ENCODE data around the gene SARNP.
"Not testable (repeated sequence)": the region's sequence is repeated elsewhere in the genome, so short reads cannot be mapped to it uniquely, and the experiment has no call there.

Gene SARNP, protein sequence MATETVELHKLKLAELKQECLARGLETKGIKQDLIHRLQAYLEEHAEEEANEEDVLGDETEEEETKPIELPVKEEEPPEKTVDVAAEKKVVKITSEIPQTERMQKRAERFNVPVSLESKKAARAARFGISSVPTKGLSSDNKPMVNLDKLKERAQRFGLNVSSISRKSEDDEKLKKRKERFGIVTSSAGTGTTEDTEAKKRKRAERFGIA

DNA sequence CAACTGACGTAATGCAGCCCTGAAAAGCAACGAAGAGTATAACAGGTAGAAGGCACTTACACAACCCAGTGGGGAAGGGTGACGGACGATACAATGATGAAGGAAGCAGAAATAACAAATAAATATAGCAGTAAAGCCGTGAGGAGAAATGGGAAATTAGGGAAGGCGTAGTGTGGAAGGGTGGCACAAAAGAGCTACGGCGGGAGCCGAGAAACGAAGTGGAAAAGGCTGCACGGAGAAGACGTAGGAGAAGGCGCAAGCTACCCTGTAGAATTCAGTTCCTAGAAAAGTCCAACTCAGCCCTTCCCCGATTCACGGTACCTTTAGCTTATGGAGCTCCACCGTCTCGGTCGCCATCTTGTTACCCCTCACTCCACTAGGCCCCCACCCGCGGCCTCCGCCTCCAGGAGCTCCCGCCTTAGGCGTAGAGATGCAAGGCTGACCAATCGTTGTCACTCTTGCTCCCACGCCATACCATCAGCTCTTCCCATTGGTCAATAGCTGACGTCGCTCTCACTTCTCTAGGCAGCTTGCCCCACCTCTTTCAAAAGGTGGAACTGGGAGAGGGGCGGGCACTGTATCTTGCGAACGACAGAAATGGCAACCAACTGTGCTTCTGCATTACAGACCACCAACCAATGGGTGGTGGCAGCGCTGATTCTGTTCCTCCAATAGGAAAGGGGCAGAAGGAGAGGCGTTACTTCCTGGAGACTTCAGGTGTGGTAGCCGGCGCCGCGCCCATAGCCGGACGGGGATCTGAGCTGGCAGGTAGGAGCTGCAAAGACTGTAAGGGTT lies at the start of gene SARNP, which contains the start of gene ORMDL2:
TSS of gene SARNP (minus strand) at position 380 of the 795 bp plus-strand sequence. CDS start at position 357, 23 bp downstream.
TSS of gene ORMDL2 (plus strand) at position 697 of the 795 bp plus-strand sequence. CDS start 959 bp downstream, outside the sequence.
- Histone ChIP-seq H3K9me3 (no peaks in the 10 kb centered on the region), H3K27me3 (ENCODE audit: low read depth) (no peaks in the 10 kb centered on the region), H3K4me1 (peaks cover 27% of the 10 kb centered on the region), H3K36me3 (replicated peaks) (peaks cover 47% of the 10 kb centered on the region), H3K4me3 (peak within 1 kb of the TSS; percentile 75)
- in situ Hi-C loops (cut with MboI; ENCODE audit: low sequenced_read_pairs), result loop anchor here (5.0 kb wide), 1 partner anchor 110 kb away; the partner anchor contains the start of gene PYM1
- peak; percentile 98 to 100 for DNase-seq (ENCODE audit: low spot score in 2 of 2)

DNA sequence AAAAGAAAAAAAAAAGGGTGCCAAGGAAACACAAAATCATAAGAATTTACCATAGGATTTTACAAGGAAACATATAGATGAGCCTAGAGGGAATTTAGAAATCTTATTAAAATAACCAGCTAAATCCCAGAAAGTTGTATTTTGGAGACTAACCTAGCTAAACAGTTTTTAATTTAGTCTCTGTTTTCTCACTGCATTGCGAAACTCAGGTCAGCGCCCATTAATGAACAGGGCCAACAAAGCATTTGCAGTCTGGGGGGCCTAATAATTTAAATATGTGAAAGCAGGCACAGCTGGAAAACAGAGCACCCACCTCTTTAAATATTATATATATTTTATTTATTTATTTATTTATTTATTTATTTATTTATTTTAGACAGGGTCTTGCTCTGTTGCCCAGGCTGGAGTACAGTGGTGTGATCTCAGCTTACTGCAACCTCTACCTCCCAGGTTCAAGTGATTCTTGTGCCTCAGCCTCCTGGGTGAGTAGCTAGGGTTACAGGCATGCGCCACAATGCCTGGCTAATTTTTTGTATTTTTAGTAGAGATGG lies 49.0 kb upstream of the SARNP start:
- H3K36me3 ChIP-seq (replicated peaks); H3K4me1 ChIP-seq; in situ Hi-C loops (cut with MboI; ENCODE audit: low sequenced_read_pairs); DNase-seq (ENCODE audit: low spot score in 2 of 2); H3K27me3 ChIP-seq (ENCODE audit: low read depth); H3K9me3 ChIP-seq; H3K4me3 ChIP-seq: not testable (repeated sequence)

DNA sequence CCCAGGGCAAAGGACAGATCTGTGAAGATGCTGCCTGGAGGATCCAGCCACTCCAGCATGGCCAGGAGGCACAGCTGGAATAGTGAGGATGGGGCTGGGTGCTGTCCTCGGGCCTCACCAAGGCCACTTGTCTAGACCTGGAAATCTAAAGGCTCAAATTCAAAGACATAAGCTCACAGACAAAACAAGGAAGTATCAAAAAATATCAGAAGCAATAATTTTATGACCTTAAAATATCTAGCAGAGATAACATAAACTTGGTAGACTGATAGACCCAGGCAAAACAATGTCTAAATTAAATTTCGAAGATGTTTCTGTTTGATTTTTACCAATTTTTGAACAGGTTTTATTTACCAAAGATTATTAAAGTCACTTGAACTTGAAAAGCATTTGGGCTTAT lies 47.8 kb upstream of the SARNP start:
- DNase-seq (ENCODE audit: low spot score in 2 of 2), result no peak
- in situ Hi-C loops (cut with MboI; ENCODE audit: low sequenced_read_pairs), result no loop called here
- H3K27me3 ChIP-seq (ENCODE audit: low read depth), result no peaks in the 10 kb centered on the region
- H3K4me3 ChIP-seq, result no peak overlapping the region
- no peaks in the 10 kb centered on the region for H3K36me3 ChIP-seq (replicated peaks)
- H3K4me1 ChIP-seq, result no peaks in the 10 kb centered on the region
- 0 out of 2 replicates have a peak, but pooled peaks cover 2% of the 10 kb centered on the region for H3K9me3 ChIP-seq

DNA sequence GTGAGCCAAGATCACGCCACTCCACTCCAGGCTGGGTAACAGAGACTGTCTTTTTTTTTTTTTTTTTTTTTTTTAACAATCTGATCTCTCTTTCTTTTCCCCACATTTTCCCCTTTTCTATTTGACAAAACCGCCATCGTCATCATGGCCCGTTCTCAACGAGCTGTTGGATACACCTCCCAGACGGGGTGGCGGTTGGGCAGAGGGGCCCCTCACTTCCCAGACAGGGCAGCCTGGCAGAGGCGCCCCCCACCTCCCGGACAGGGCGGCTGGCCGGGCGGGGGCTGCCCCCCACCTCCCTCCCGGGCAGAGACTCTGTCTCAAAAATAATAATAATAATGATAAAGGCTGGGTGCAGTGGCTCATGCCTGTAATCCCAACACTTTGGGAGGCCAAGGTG lies 45.4 kb upstream of the SARNP start:
- H3K4me1 ChIP-seq; H3K36me3 ChIP-seq (replicated peaks); H3K27me3 ChIP-seq (ENCODE audit: low read depth); in situ Hi-C loops (cut with MboI; ENCODE audit: low sequenced_read_pairs); H3K9me3 ChIP-seq; DNase-seq (ENCODE audit: low spot score in 2 of 2); H3K4me3 ChIP-seq: not testable (repeated sequence)

DNA sequence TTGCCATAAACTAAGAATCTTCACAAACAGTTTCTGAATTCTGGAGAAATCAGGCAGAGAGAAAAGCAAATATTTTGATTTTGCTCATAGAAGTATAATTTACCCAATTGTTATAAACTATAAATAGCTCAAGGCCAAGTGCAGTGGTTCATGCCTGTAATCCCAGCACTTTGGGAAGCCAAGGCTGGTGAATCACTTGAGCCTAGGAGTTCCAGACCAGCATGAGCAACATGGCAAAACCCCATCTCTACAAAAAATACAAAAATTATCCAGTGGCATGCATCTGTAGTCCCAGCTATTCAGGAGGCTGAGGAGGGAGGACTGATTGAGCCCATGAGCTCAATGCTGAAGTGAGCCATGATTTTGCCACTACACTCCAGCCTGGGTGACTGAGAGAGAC lies 44.8 kb upstream of the SARNP start:
- H3K9me3 ChIP-seq, result 0 out of 2 replicates have a peak, but pooled peaks cover 2% of the 10 kb centered on the region
- in situ Hi-C loops (cut with MboI; ENCODE audit: low sequenced_read_pairs), result no loop called here
- H3K4me1 ChIP-seq, result no peaks in the 10 kb centered on the region
- no peaks in the 10 kb centered on the region for H3K27me3 ChIP-seq (ENCODE audit: low read depth)
- no peaks in the 10 kb centered on the region for H3K36me3 ChIP-seq (replicated peaks)
- H3K4me3 ChIP-seq, result no peak overlapping the region
- no peak for DNase-seq (ENCODE audit: low spot score in 2 of 2)

DNA sequence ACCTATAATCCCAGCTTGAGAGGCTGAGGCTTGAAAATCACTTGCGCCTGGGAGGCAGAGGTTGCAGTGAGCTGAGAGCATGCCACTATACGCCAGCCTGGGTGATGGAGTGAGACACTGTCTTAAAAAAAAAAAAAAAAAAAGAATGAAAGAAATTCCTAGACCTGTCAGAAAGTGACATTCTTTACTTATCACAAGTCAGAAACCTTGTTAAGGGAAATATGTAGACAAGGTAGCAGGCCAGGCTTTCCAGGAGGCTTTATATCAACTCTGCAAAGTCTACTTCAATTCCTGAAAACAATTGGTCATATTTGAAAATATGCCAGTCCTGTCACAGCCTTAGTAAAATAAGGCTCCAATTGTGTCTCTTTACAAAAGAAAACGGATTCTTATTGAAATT lies 44.3 kb upstream of the SARNP start:
- Histone ChIP-seq H3K27me3 (ENCODE audit: low read depth) (no peaks in the 10 kb centered on the region), H3K36me3 (replicated peaks) (no peaks in the 10 kb centered on the region), H3K4me3 (no peak overlapping the region), H3K9me3 (0 out of 2 replicates have a peak, but pooled peaks cover 2% of the 10 kb centered on the region), H3K4me1 (no peaks in the 10 kb centered on the region)
- DNase-seq (ENCODE audit: low spot score in 2 of 2), result no peak
- in situ Hi-C loops (cut with MboI; ENCODE audit: low sequenced_read_pairs), result no loop called here

DNA sequence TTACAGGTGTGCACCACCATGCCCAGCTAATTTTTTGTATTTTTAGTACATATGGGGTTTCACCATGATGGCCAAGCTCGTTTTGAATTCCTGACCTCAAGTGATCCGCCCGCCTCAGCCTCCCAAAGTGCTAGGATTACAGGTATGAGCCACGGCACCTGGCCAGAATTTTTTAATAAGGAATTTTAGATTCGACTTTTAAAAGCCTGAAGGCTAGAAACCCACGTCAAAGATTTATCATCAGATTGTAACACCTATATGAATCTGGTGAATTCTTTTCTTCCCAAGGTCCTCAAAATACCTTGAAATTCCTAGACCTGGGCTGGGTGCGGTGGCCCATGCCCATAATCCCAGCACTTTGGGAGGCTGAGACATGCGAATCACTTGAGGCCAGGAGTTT lies 43.9 kb upstream of the SARNP start:
- H3K9me3 ChIP-seq, result 0 out of 2 replicates have a peak, but pooled peaks cover 2% of the 10 kb centered on the region
- H3K27me3 ChIP-seq (ENCODE audit: low read depth), result no peaks in the 10 kb centered on the region
- DNase-seq (ENCODE audit: low spot score in 2 of 2), result no peak
- no peak overlapping the region for H3K4me3 ChIP-seq
- H3K4me1 ChIP-seq, result no peaks in the 10 kb centered on the region
- in situ Hi-C loops (cut with MboI; ENCODE audit: low sequenced_read_pairs), result no loop called here
- no peaks in the 10 kb centered on the region for H3K36me3 ChIP-seq (replicated peaks)

DNA sequence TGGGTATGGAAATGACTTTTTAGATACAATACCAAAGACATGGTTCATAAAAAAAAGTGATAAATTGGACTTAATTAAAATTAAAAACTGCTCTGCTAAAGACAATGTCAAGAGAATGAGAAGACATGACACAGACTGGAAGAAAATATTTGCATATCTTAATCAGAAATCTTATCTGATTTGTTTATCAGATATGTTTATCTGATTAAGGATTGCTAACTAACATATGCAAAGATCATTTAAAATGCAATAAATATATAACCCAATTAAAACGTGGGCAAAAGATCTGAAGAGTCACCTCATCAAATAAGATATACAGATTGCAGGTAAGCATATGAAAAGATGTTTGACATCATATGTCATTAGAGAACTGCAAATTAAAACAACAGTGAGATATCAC lies 35.2 kb upstream of the SARNP start:
- H3K4me3 ChIP-seq, result no peak overlapping the region
- no peaks in the 10 kb centered on the region for H3K4me1 ChIP-seq
- no peaks in the 10 kb centered on the region for H3K36me3 ChIP-seq (replicated peaks)
- DNase-seq (ENCODE audit: low spot score in 2 of 2), result no peak
- H3K27me3 ChIP-seq (ENCODE audit: low read depth), result peaks cover 7% of the 10 kb centered on the region; the same call in 1 of the 2 replicates
- no peaks in the 10 kb centered on the region for H3K9me3 ChIP-seq
- in situ Hi-C loops (cut with MboI; ENCODE audit: low sequenced_read_pairs), result no loop called here

DNA sequence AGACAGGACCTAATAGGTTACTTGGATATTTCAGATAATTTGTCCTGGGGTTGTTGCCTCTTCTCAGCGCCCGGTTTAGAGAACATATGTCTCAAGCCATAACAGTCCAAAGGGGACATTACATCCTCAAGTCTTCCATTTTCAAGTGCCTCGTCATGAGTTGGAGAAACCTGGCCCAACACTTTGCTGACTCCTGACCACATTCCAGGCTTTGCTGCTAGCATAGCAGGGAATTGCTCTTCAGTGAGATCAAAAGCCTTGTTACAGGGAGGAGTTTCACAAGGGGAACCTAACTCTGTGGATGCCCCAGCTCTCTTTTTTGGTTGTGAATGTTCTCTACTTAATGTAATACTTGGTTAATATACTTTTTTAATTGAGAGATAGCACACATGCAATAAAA lies 33.4 kb upstream of the SARNP start:
- Histone ChIP-seq H3K4me1 (no peaks in the 10 kb centered on the region), H3K4me3 (no peak overlapping the region), H3K36me3 (replicated peaks) (no peaks in the 10 kb centered on the region), H3K9me3 (no peaks in the 10 kb centered on the region), H3K27me3 (ENCODE audit: low read depth) (peaks cover 12% of the 10 kb centered on the region; the same call in 1 of the 2 replicates)
- in situ Hi-C loops (cut with MboI; ENCODE audit: low sequenced_read_pairs), result no loop called here
- no peak for DNase-seq (ENCODE audit: low spot score in 2 of 2)

DNA sequence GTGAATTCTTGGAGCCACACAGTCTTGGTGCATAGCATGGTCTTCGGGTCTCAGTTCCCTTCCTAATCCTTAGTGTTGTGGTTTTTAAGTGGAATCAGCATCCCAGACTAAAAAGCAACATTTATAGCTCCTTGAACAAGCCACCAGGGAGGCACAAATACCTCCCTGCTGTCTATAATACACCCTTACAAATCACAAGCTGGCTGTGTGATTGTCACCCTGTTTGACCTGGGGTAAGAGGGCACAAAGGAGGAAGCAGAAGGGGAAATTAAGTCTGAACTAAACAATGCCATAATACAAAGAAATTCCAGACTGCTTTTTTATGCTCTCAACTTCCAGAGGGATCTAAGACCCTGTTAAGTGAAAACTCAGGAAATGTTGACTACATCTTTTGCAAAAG lies 32.9 kb upstream of the SARNP start:
- no peak for DNase-seq (ENCODE audit: low spot score in 2 of 2)
- H3K9me3 ChIP-seq, result no peaks in the 10 kb centered on the region
- H3K4me1 ChIP-seq, result no peaks in the 10 kb centered on the region
- in situ Hi-C loops (cut with MboI; ENCODE audit: low sequenced_read_pairs), result no loop called here
- no peak overlapping the region for H3K4me3 ChIP-seq
- no peaks in the 10 kb centered on the region for H3K36me3 ChIP-seq (replicated peaks)
- H3K27me3 ChIP-seq (ENCODE audit: low read depth), result peaks cover 12% of the 10 kb centered on the region; the same call in 1 of the 2 replicates

DNA sequence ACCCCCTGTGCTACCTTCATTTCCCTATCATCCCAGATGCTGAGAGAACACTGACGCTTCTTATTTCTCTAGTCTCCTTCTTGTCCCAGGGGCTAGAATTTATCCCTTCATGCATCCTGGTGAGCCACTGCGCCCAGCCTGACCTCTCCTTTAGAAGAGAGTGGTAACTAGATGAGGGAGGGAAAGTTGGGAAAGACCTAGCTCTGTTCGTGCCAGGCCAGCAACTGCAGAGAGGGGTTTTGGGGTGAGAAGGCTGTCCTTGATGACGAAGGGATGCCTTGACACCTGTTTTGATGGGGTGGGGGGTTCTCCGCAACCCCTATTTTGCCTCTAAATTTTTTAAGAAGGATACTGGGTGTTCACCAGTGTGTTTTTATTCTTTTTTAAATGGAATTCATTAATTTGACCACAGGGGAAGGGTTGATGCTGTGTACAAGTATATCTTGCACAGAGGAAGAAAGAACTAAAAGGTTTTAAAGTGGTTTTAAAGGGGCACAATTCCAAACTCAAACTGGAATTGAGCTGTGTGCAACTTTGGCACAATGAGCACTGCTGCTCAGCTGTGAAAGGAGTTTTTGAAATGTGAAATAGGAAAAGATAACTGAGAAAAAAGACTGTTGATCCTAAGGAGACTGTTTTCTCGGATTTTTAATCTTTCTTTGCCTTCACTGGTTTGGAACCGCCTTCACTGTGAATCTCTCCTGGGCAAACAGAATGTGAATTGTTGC lies 32.3 kb upstream of the SARNP start:
- DNase-seq (ENCODE audit: low spot score in 2 of 2), result no peak
- Histone ChIP-seq H3K4me1 (no peaks in the 10 kb centered on the region), H3K27me3 (ENCODE audit: low read depth) (peaks cover 12% of the 10 kb centered on the region; the same call in 1 of the 2 replicates), H3K9me3 (no peaks in the 10 kb centered on the region), H3K36me3 (replicated peaks) (no peaks in the 10 kb centered on the region), H3K4me3 (no peak overlapping the region)
- in situ Hi-C loops (cut with MboI; ENCODE audit: low sequenced_read_pairs), result no loop called here

DNA sequence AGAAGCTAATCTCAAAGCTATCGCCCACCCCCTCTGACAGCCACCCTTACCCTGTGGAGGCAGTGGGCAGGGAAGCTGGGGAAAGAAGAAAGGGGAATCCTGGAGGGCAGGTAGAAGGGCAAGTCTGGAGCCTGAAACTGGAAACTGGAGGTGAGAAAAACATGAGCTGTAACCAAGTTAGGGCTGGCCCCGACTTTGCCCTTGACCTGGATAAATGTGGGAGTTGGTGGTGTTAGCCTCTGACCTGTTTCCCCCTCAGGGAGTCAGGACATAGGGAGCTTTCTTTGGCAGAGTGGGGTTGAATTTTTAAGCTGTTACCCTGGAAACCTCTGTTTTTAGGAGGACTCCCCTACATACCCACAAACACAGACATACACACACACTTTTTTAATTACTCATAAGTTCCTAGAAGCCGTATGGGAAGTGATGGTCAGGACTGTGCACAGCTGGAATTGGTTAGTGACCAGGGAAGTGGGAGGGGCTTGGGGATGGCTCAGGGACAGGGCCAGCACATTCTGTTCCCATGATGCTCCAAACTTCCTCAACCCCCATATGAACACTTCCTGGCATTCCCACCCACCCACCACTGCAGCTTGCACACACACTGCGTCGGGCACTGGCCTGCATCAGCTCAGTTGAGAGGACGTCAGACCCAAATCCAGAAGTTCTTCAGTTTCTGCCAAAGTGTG lies 30.2 kb upstream of the SARNP start:
- peak in 1 of 2 experiments; percentile 49 for DNase-seq (ENCODE audit: low spot score in 2 of 2)
- in situ Hi-C loops (cut with MboI; ENCODE audit: low sequenced_read_pairs), result no loop called here
- H3K4me3 ChIP-seq, result no peak overlapping the region

DNA sequence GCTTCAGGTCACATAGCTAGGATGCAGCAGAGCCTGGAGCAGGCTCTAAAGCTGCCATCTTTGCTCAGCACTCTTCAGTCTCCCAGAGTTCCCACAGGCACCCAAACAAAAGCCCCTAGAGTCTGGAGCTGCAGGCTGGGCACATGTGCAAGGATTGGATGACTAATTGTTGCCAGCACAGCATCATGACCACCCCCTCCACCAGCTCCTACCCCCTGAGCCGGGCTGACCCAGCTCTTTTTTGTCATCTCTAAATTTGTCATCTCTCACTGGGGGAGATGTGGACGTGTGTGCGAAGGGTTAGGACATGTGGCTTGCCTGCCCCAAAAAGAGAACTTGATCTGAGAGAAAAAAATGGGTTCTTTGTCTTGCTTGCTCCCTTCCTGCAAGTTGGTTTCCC lies 29.5 kb upstream of the SARNP start:
- H3K4me1 ChIP-seq, result no peaks in the 10 kb centered on the region
- DNase-seq (ENCODE audit: low spot score in 2 of 2), result no peak
- no peaks in the 10 kb centered on the region for H3K36me3 ChIP-seq (replicated peaks)
- peaks cover 12% of the 10 kb centered on the region; the same call in 1 of the 2 replicates for H3K27me3 ChIP-seq (ENCODE audit: low read depth)
- in situ Hi-C loops (cut with MboI; ENCODE audit: low sequenced_read_pairs), result no loop called here
- no peaks in the 10 kb centered on the region for H3K9me3 ChIP-seq
- no peak overlapping the region for H3K4me3 ChIP-seq

More for the DNA sequence above, 30.2 kb upstream of the SARNP start:
- Histone ChIP-seq H3K9me3 (no peaks in the 10 kb centered on the region), H3K4me1 (no peaks in the 10 kb centered on the region), H3K36me3 (replicated peaks) (no peaks in the 10 kb centered on the region), H3K27me3 (ENCODE audit: low read depth) (peaks cover 12% of the 10 kb centered on the region; the same call in 1 of the 2 replicates)
